ENCODE results near the gene CD3G.
A peak's percentile ranks its signal among the peaks of the same experiment; 100 is the strongest.

CD3G gene

GRCh38 chr11:118325283-118325682 lies 18.9 kb upstream of the CD3G start:
- no peak for DNase-seq (ENCODE audit: low read depth in 3 of 3)

- DNase-seq (ENCODE audit: low read depth in 3 of 3) = no peak
Observed at GRCh38 chr11:118328745-118329144, 15.4 kb upstream of the CD3G start.

DNA sequence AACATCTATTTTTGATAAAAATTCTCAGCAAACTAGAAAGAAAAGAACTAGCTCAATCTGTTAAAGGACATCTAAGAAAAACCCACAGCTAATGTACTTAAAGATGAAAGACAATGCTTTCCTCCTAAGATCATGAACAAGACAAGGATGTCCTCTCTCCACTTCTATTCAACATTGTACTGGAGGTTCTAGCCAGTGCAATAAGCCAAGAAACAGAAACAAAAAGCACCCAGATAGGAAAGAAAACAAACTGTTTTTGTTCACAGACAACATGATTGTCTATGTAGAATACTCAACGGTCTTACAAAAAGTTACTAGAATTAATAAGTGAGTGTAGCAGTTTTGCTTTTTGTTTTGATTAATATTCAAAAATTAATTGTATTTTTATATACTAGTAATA lies 9.4 kb upstream of the CD3G start:
- DNase-seq (ENCODE audit: low read depth in 3 of 3) = no peak

- DNase-seq (ENCODE audit: low read depth in 3 of 3) = peak; percentile 71 to 82 (median 82)
Observed at GRCh38 chr11:118338637-118339061, 5.5 kb upstream of the CD3G start.

DNA sequence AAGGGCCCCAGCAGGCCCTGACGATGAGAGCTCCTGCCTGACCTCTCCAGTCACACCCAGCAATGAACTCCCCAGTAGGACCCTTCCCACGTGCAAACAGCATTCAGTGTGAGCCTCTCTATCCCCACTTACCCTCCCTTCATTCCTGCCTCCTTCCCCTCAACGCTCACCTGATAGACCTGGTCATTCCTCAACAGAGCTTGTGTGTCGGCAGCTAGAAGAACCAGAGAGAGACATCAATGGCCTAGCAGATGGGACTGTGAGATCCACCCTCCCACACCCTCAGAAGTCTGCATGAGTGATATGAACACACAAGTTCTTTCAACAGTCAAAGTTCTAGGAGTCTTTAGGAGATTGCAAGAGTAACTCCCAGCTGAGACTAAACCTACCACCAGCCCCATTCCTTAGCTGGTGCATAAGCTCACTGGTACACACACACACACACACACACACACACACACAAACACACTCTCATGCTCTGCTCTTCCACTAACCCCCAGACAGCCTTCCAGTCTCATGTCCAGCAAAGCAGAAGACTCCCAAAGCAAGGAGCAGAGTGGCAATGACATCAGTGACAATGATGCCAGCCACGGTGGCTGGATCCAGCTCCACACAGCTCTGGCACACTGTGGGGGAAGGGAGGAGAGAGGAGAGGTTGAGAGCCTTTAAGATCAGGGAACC lies 4.7 kb upstream of the CD3G start:
- DNase-seq (ENCODE audit: low read depth in 3 of 3) = no peak

GRCh38 chr11:118340449-118340848 lies 3.7 kb upstream of the CD3G start:
- no peak for DNase-seq (ENCODE audit: low read depth in 3 of 3)

DNA sequence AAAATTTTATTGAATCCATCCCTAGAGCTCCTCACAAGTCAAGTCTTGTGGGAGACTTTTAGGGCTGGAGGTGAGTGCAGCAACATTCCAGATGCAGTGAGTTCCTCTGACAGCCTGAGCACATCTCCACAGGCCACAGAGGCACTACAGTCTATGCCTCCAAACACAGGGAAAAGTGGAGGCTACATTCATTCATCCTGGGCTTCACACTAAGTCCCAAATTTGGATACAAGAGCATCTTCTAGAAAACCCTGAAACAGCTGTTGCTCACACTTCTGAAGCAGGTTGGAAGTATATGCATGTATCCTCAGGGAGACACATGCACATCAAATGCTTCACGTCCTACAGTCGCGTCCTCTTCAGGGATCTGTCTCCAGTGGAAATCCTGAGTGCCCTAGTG lies 2.9 kb upstream of the CD3G start:
- no peak for DNase-seq (ENCODE audit: low read depth in 3 of 3)

DNA sequence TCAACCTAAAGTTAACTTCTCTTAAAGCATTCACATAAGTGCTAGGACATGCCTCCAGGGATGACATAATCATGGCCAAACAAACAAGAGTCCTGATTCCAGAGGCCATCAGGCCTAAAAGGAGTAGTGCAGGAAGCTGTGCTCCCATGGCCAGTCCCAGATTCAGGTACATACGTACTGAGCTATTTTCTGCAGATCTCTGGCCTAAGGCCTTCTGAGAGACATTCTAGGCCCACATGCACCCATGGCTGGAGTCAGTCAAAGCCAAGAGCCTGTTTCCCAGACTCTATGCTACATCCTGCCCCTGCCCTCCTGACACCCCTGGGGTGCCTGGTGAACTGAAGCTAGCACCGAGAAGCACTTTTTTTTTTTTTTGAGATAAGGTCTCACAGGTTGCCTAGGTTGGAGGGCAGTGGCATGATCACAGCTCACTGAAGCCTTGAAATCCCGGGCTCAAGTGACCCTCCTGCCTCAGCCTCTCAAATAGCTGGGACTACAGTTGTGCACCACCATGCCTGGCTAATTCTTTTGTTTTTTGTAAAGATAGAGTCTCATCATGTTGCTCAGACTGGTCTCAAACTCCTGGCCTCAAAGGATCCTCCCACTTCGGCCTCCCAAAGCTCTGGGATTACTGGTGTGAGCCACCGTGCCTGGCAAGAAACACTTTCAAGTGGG lies 2.2 kb upstream of the CD3G start:
- no peak for DNase-seq (ENCODE audit: low read depth in 3 of 3)

DNA sequence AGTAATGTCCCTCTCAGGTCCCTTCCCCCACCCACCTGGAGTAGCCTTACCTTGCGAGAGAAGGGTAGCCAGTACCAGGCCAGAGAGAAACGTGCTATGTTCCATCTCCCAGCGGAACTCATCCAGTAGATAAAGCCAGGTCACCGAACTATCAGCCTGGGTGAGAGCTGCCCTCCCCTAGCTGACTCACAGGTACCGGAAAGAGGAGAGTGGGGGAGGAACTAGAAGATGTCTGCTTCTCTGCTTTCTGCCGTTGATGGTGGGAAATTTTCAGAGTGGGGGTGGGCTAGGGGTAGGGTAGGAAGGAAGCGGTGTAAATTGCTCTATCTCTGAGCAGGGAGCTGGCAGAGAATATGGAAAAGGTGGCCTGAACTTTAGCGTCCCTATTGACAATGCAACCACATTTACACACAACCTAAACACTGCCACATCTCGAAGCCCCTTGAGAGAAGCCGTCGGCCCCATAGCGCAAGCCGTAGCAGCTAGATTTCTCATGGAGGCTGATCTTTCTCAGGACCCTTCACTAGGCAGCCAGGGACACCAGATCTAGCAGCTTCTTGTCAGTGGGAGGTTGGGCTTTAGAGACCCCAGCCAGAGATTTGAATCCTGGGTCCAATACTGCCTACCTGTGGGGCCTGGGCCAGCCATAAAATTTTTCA lies 1.5 kb upstream of the CD3G start, which contains the start of gene CD3D:
CD3D (minus strand) TSS at position 203 of the 659 bp plus-strand sequence; CDS start at position 105, 98 bp downstream.
- peak in 2 of 3 donors; percentile 43 to 59 for DNase-seq (ENCODE audit: low read depth in 3 of 3)

DNA sequence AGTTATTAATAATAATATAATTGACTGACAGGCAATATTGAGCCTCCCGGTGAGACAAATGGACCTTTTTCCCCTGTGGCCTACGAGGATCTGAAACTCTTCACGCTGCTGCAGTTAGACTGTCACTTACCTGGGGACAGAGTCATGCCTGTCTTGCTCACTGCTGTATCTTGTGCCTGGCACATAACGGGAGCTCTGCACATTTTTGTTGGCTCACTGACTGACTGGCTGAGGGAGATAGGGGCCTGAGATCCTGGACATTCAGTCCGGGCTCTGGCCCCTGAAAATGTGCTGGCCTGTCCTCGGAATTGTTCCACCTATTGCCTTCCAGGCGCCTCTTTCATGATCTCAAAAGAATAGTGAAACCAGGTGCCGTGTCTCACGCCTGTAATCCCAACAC lies 896 bp upstream of the CD3G start:
- DNase-seq (ENCODE audit: low read depth in 3 of 3) = no peak

DNA sequence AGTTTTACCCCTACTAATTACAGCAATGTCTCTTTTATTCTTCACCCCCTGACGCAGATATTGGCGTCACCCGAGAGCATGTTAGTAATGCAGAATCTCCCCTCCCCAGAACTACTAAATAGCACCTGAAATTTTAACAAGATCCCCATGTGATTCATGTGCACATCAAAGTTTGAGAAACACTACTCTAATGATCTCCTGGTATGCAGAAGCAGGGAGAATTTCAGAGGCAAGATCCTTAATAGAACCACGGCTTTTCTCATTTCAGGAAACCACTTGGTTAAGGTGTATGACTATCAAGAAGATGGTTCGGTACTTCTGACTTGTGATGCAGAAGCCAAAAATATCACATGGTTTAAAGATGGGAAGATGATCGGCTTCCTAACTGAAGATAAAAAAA lies 5.3 kb downstream of the CD3G start:
- no peak for DNase-seq (ENCODE audit: low read depth in 3 of 3)

DNA sequence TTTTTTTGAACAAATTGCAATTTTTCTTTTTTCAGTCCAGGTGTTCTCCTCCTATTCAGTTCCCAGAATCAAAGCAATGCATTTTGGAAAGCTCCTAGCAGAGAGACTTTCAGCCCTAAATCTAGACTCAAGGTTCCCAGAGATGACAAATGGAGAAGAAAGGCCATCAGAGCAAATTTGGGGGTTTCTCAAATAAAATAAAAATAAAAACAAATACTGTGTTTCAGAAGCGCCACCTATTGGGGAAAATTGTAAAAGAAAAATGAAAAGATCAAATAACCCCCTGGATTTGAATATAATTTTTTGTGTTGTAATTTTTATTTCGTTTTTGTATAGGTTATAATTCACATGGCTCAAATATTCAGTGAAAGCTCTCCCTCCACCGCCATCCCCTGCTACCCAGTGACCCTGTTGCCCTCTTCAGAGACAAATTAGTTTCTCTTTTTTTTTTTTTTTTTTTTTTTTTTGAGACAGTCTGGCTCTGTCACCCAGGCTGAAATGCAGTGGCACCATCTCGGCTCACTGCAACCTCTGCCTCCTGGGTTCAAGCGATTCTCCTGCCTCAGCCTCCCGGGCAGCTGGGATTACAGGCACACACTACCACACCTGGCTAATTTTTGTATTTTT lies 9.1 kb downstream of the CD3G start:
- no peak for DNase-seq (ENCODE audit: low read depth in 3 of 3)

GRCh38 chr11:118358071-118358470 lies 13.9 kb downstream of the CD3G start:
- DNase-seq (ENCODE audit: low read depth in 3 of 3) = no peak

GRCh38 chr11:118359295-118359958 lies 15.3 kb downstream of the CD3G start, which contains the start of gene UBE4A:
TSS of gene UBE4A (plus strand) at chr11:118359600. CDS start at chr11:118365081, 5,481 bp downstream.
- peak; percentile 95 to 98 (median 98) for DNase-seq (ENCODE audit: low read depth in 3 of 3)

- DNase-seq (ENCODE audit: low read depth in 3 of 3) = no peak
Observed at GRCh38 chr11:118364956-118365615, 20.9 kb downstream of the CD3G start.

- DNase-seq (ENCODE audit: low read depth in 3 of 3) = no peak
Observed at GRCh38 chr11:118366287-118366686, 22.1 kb downstream of the CD3G start.

GRCh38 chr11:118370774-118371173 lies 26.6 kb downstream of the CD3G start:
- no peak for DNase-seq (ENCODE audit: low read depth in 3 of 3)

DNA sequence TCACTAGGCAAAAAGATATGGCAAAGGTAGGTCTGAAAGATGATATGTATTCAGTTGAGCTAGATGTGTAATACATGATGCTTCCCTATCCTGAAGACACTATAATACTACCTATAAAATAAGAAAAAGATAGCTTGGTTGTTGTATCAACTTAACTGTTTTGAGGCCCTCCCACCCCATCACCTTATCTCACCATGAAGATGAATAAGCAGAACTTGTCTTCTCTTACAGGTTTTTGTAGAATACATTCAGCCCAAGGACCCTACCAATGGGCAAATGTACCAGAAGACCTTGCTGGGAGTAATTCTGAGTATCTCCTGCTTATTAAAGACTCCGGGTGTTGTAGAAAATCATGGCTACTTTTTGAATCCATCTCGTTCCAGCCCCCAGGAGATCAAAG lies 29.1 kb downstream of the CD3G start:
- DNase-seq (ENCODE audit: low read depth in 3 of 3) = no peak

GRCh38 chr11:118373871-118374270 lies 29.7 kb downstream of the CD3G start:
- DNase-seq (ENCODE audit: low read depth in 3 of 3) = no peak

DNA sequence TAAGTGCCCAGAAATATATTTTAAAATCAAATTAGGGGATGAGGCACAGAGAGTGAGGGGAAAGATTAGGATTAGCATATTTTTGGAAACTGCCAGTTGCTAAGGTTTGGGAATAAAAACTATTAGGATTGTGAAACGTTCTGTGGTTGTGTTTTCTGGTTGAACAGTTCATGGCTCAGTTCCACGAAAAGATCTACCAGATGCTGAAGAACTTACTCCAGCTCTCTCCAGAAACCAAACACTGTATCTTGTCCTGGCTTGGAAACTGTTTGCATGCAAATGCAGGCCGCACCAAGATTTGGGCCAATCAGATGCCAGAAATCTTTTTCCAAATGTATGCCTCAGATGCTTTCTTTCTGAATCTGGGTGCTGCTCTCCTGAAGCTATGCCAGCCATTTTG lies 30.6 kb downstream of the CD3G start:
- no peak for DNase-seq (ENCODE audit: low read depth in 3 of 3)

- DNase-seq (ENCODE audit: low read depth in 3 of 3) = no peak
Observed at GRCh38 chr11:118375978-118376377, 31.8 kb downstream of the CD3G start.
